GM23248 (cell line): ENCODE data around the gene ZNF189. TPM values are rescaled to one million over a fixed set of nuclear protein-coding genes. Genes with fewer than 3 reads are reported as not detected.

Experiments
- DNase-seq: peaks from one replicate; pipeline ENCODE4 v3.0.0-alpha.2; 2015
- H2AFZ ChIP-seq: fragments of 200-600 bp; sonication (generic); 2 replicates; pipeline ENCODE4 v1.6.1; 2016; ENCODE audit warnings: antibody characterized with exemption
- H3F3A ChIP-seq: fragments of 200-600 bp; sonication (generic); 2 replicates; pipeline ENCODE4 v1.6.1; 2016; ENCODE audit warnings: mild to moderate bottlenecking, antibody characterized with exemption, mixed run types; ENCODE audit not compliant: insufficient read depth
- H3K27ac ChIP-seq: fragments of 200-600 bp; sonication (generic); 2 replicates; pipeline ENCODE4 v1.5.1; 2016; ENCODE audit warnings: mild to moderate bottlenecking
- H3K27me3 ChIP-seq: fragments of 200-600 bp; sonication (generic); replicated peaks from 2 replicates; pipeline ENCODE4 v1.6.1; 2016; ENCODE audit warnings: mild to moderate bottlenecking; ENCODE audit not compliant: insufficient read depth
- H3K36me3 ChIP-seq: fragments of 200-600 bp; sonication (generic); 2 replicates; pipeline ENCODE4 v1.6.1; 2016; ENCODE audit warnings: low read depth, mild to moderate bottlenecking
- H3K4me1 ChIP-seq: fragments of 200-600 bp; sonication (generic); 2 replicates; pipeline ENCODE4 v1.6.1; 2016; ENCODE audit warnings: mild to moderate bottlenecking; ENCODE audit not compliant: insufficient read depth
- H3K4me2 ChIP-seq: fragments of 200-600 bp; sonication (generic); one replicate; pipeline ENCODE4 v1.6.1; 2016; ENCODE audit warnings: mild to moderate bottlenecking; ENCODE audit not compliant: unreplicated experiment
- H3K4me3 ChIP-seq: fragments of 200-600 bp; sonication (generic); 2 replicates; pipeline ENCODE4 v1.5.1; 2016; ENCODE audit warnings: mild to moderate bottlenecking
- H3K79me2 ChIP-seq: fragments of 200-600 bp; sonication (generic); 2 replicates; pipeline ENCODE4 v1.6.1; 2016; ENCODE audit warnings: mild to moderate bottlenecking; ENCODE audit not compliant: insufficient read depth
- H3K9ac ChIP-seq: fragments of 200-600 bp; sonication (generic); 2 replicates; pipeline ENCODE4 v1.6.1; 2016; ENCODE audit warnings: mild to moderate bottlenecking
- H3K9me2 ChIP-seq: fragments of 200-600 bp; sonication (generic); 2 replicates; pipeline ENCODE4 v1.6.1; 2016; ENCODE audit warnings: mixed run types, mild to moderate bottlenecking, moderate library complexity; ENCODE audit not compliant: insufficient read depth
- H3K9me3 ChIP-seq: fragments of 200-600 bp; sonication (generic); one replicate; pipeline ENCODE4 v1.6.1; 2017; ENCODE audit warnings: low read depth
- H4K20me1 ChIP-seq: fragments of 200-600 bp; sonication (generic); 2 replicates; pipeline ENCODE4 v1.6.0; 2016; ENCODE audit not compliant: insufficient read depth
- EZH2 ChIP-seq: fragments of 200-600 bp; sonication (generic); IDR thresholded peaks from 2 replicates; pipeline ENCODE4 v1.6.1; 2018; ENCODE audit warnings: antibody characterized with exemption, mild to moderate bottlenecking; ENCODE audit not compliant: insufficient read depth, poor library complexity, severe bottlenecking
- EZH2phosphoT487 ChIP-seq: fragments of 200-600 bp; sonication (generic); IDR thresholded peaks from 2 replicates; pipeline ENCODE4 v1.6.1; 2018; ENCODE audit warnings: antibody characterized with exemption, moderate library complexity, mild to moderate bottlenecking, low read depth; ENCODE audit not compliant: insufficient read depth
- WGBS, 2 experiments: methylation state at CpG; one replicate each; pipeline ENCODE4 v1.1.6; 2015 to 2017; ENCODE audit warnings: low lambda C conversion rate in 2 of 2, low coverage in 1 of 2; ENCODE audit errors: missing lambda C conversion rate in 2 of 2; 5-methylcytosine and 5-hydroxymethylcytosine counted together
- in situ Hi-C: fragments of 300-500 bp; cut with MboI; formaldehyde crosslinking; loops from 2 replicates; pipeline ENCODE4 v1.15.0; 2020
- polyA plus RNA-seq: library from polyadenylated mRNA; unstranded; fragments of >200 nt; fragmentation: Nextera tagmentation; extraction: Ambion mirVana; gene quantifications from 2 replicates; pipeline ENCODE4 v1.2.1, GENCODE V29; 2016
- small RNA-seq: library from RNA; depleted of rRNA; stranded (forward); fragments of <200 nt; gene quantifications from one replicate; pipeline ENCODE3, GENCODE V24; 2014; ENCODE audit warnings: low read depth, low replicate concordance
- total RNA-seq: library from RNA; depleted of rRNA; stranded (reverse); fragments of >200 nt; shearing (Covaris generic); gene quantifications from 2 replicates; pipeline ENCODE4 v1.2.3, GENCODE V29; 2014; rRNA removed

ZNF189 gene
- total and polyA plus RNA-seq, 2 experiments from 2014 or later, result 7.0 to 10.2 TPM

DNA sequence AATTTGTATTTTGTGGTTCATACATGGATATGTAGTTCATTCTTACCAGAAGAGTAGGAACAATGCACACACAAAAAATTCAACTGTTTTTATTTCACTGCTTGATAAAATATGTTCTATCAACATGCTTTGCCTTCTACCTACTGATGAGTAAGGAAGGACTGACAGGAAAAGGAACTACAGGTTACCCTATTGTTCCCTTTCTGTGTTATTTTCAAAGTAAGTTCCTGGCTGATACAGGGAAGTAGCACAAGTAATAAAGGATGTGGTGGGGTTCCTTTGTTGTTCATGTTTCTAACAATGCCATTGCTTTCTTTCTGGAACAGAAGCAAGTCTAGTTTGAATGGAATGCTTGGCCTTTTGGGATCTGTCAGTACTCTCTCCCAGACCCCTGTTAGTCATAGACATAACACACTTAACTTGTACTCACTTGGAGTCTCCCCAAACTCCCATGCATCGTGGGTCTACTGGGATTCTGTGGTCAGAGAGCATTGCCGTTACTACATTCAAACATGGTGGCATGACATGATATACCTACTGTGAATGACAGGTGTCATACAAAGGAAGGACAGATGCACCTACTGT lies 57.1 kb downstream of the ZNF189 start:
- in situ Hi-C loops, result loop anchor here (5.0 kb wide), 1 partner anchor 72 kb away; no protein-coding TSS in a partner anchor
- no peak overlapping the region for H3K4me2 ChIP-seq

DNA sequence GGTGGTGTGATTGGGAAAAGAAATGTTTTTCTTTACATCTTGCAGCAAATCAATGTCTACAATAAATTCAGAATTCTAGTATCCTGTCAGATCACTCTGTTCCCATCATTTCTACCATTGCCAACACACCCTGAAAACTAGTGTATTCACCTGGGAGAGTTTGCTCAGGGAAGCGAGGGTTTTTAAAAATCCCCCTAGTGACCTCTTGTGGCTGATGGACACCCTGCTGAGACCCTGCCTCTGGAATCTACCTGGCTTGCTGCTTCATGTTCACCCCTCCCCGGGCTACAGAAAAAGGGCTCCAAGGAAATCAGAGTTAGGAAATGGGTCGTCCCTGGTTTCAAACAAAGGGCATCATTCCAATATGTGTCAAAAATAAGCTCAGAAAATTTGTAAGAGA lies 58.4 kb downstream of the ZNF189 start:
- Histone ChIP-seq H3K9me2 (no peaks in the 10 kb centered on the region), H3K79me2 (no peaks in the 10 kb centered on the region), H2AFZ (no peak overlapping the region), H3K9me3 (no peaks in the 10 kb centered on the region), H3F3A (0 out of 2 replicates have a peak, but pooled peaks cover 3% of the 10 kb centered on the region), H3K36me3 (no peaks in the 10 kb centered on the region), H3K9ac (no peak overlapping the region), H4K20me1 (no peaks in the 10 kb centered on the region), H3K4me3 (no peak overlapping the region), H3K4me2 (no peak overlapping the region), H3K4me1 (peaks cover 12% of the 10 kb centered on the region), H3K27ac (no peak overlapping the region), H3K27me3 (no peaks in the 10 kb centered on the region)
- DNase-seq, result no peak
- WGBS, 2 experiments, result 13 to 15% methylated on average over 3 of the region's 3 CpGs
- in situ Hi-C loops, result loop anchor here (5.0 kb wide), 1 partner anchor 70 kb away; no protein-coding TSS in a partner anchor
- TF ChIP-seq EZH2 (no peak), EZH2phosphoT487 (no peak)

More for the DNA sequence above, 57.1 kb downstream of the ZNF189 start:
- WGBS, 2 experiments, result 20 to 23% methylated on average over 2 of the region's 2 CpGs
- H3K27ac ChIP-seq, result no peak overlapping the region
- H3K79me2 ChIP-seq, result no peaks in the 10 kb centered on the region
- 0 out of 2 replicates have a peak, but pooled peaks cover 3% of the 10 kb centered on the region for H3F3A ChIP-seq
- H3K4me1 ChIP-seq, result peaks cover 12% of the 10 kb centered on the region
- no peaks in the 10 kb centered on the region for H3K27me3 ChIP-seq
- DNase-seq, result peak; percentile 76
- H3K9me3 ChIP-seq, result no peaks in the 10 kb centered on the region
- H2AFZ ChIP-seq, result no peak overlapping the region
- no peak overlapping the region for H3K4me3 ChIP-seq
- H3K9me2 ChIP-seq, result no peaks in the 10 kb centered on the region
- no peaks in the 10 kb centered on the region for H4K20me1 ChIP-seq
- no peak overlapping the region for H3K9ac ChIP-seq
- TF ChIP-seq EZH2phosphoT487 (no peak), EZH2 (no peak)
- no peaks in the 10 kb centered on the region for H3K36me3 ChIP-seq

DNA sequence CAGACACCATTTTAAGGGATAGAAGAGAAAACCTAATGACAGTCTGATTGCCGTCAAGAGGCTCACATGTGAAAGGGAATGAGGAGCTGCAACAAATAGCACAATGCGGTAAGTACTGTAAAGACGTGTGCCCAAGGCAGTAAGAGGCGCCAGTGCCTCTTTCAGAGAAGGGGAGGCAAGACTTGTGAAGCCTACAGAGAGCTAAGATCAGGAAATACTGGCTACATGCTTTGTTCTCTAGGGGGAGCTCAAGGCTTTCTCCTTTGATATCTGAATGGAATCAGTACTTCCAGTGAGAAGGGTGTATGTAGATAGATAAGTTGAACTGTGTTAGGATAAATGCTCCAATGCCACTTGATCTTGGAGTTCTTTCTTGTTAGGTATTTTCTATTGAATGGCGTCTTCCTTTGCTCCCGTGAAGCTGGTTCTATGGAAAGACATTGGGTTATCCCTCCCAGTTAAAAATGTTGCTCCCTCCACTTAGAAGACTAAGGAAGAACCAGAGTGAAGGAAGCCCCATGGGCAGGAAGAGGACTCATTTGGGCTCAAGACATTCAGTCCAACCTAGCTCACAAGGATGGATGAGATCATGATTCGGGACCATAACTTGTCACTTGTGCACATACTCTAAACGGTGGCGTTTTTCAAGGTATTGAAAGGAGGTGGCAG lies 60.4 kb downstream of the ZNF189 start:
- Histone ChIP-seq H3K27me3 (no peaks in the 10 kb centered on the region), H3K4me1 (peaks cover 19% of the 10 kb centered on the region), H3F3A (peaks cover 16% of the 10 kb centered on the region), H3K9ac (no peak overlapping the region), H3K27ac (no peak overlapping the region), H3K4me2 (no peak overlapping the region), H2AFZ (no peak overlapping the region), H3K79me2 (no peaks in the 10 kb centered on the region), H3K9me3 (no peaks in the 10 kb centered on the region), H3K4me3 (no peak overlapping the region), H4K20me1 (no peaks in the 10 kb centered on the region), H3K9me2 (no peaks in the 10 kb centered on the region), H3K36me3 (no peaks in the 10 kb centered on the region)
- in situ Hi-C loops, result loop anchor here (5.0 kb wide), 1 partner anchor 68 kb away; no protein-coding TSS in a partner anchor
- DNase-seq, result peak; percentile 80
- WGBS, 2 experiments, result 24 to 31% methylated on average over 9 of the region's 9 CpGs
- TF ChIP-seq EZH2phosphoT487, result no peak
- no peak for TF ChIP-seq EZH2

Small RNA genes within 50 kb of the gene (small RNA-seq; reads per million reads assigned to genes)
- not detected for gene AL353621.2

Other genes with a start within 250 kb of the ZNF189 start
- gene BAAT, start 13.8 kb upstream of the ZNF189 start, total RNA-seq, result not detected in 2 replicates
- 0.19 TPM in 1 of 2 replicates, not detected in the other for gene BAAT, start 13.8 kb upstream of the ZNF189 start, polyA plus RNA-seq
- gene MRPL50, start 233 bp upstream of the ZNF189 start, total RNA-seq, result 5.8 and 11.5 TPM in 2 replicates
- gene MRPL50, start 233 bp upstream of the ZNF189 start, polyA plus RNA-seq, result 18.0 and 19.3 TPM in 2 replicates
- not detected in 2 replicates for gene ALDOB, start 36.9 kb downstream of the ZNF189 start, total RNA-seq
- 0.08 TPM in 1 of 2 replicates, not detected in the other for gene ALDOB, start 36.9 kb downstream of the ZNF189 start, polyA plus RNA-seq
- gene RNF20, start 135.0 kb downstream of the ZNF189 start, total RNA-seq, result 23.9 and 26.3 TPM in 2 replicates
- gene RNF20, start 135.0 kb downstream of the ZNF189 start, polyA plus RNA-seq, result 29.5 and 34.3 TPM in 2 replicates
- gene PPP3R2, start 196.1 kb downstream of the ZNF189 start, total RNA-seq, result not detected in 2 replicates
- gene PPP3R2, start 196.1 kb downstream of the ZNF189 start, polyA plus RNA-seq, result not detected in 2 replicates